Esophagus (tissue), 2 donors: ENCODE results near the gene IGF1. TPM values are rescaled to one million over a fixed set of nuclear protein-coding genes. Genes with fewer than 3 reads are reported as not detected.
"Not testable (repeated sequence)": the region's sequence is repeated elsewhere in the genome, so short reads cannot be mapped to it uniquely, and the experiment has no call there.

ENCODE experiments used
- H3K27ac ChIP-seq, 2 donors: one replicate each; pipeline ENCODE4 v1.5.1; 2013; ENCODE audit warnings: low read depth in 2 of 2, mild to moderate bottlenecking in 2 of 2, inconsistent platforms in 1 of 2, low read length in 1 of 2, moderate library complexity in 1 of 2
- H3K27me3 ChIP-seq, 2 donors: one replicate each; pipeline ENCODE4 v1.6.1; 2013; ENCODE audit warnings: low read length in 2 of 2, control low read depth in 1 of 2, mild to moderate bottlenecking in 1 of 2; ENCODE audit not compliant: insufficient read depth in 2 of 2, control insufficient read depth in 1 of 2
- H3K36me3 ChIP-seq, 2 donors: one replicate each; pipeline ENCODE4 v1.6.1; 2013; ENCODE audit warnings: low read length in 1 of 2; ENCODE audit not compliant: control insufficient read depth in 2 of 2, insufficient read depth in 2 of 2
- H3K4me1 ChIP-seq, 2 donors: one replicate each; pipeline ENCODE4 v1.6.1; 2013; ENCODE audit warnings: low read length in 1 of 2; ENCODE audit not compliant: control insufficient read depth in 2 of 2, insufficient read depth in 2 of 2
- H3K4me3 ChIP-seq, 2 donors: one replicate each; pipeline ENCODE4 v1.5.1; 2013; ENCODE audit warnings: low read length in 2 of 2, mild to moderate bottlenecking in 2 of 2, low read depth in 1 of 2, moderate library complexity in 1 of 2
- H3K9me3 ChIP-seq, 2 donors: one replicate each; pipeline ENCODE4 v1.6.1; 2013; ENCODE audit warnings: mild to moderate bottlenecking in 2 of 2, low read depth in 1 of 2, low read length in 1 of 2, moderate library complexity in 1 of 2; ENCODE audit not compliant: control insufficient read depth in 2 of 2, insufficient read depth in 1 of 2
- WGBS, 2 donors: extraction: QIAGEN DNeasy Blood & Tissue Kit; methylation state at CpG; one replicate each; pipeline ENCODE4 v1.1.7; 2013; 5-methylcytosine and 5-hydroxymethylcytosine counted together
- polyA plus RNA-seq, 2 donors: library from polyadenylated mRNA; stranded (reverse); fragments of 200-250 nt; gene quantifications; one replicate each; pipeline ENCODE4 v1.2.3, GENCODE V29; 2013
- donor health status: healthy with polysubstance abuse.
- donor health status: Bipolar disorder and iron deficiency.

IGF1 gene
- polyA plus RNA-seq, 2 donors: 0.56 to 0.90 TPM

DNA sequence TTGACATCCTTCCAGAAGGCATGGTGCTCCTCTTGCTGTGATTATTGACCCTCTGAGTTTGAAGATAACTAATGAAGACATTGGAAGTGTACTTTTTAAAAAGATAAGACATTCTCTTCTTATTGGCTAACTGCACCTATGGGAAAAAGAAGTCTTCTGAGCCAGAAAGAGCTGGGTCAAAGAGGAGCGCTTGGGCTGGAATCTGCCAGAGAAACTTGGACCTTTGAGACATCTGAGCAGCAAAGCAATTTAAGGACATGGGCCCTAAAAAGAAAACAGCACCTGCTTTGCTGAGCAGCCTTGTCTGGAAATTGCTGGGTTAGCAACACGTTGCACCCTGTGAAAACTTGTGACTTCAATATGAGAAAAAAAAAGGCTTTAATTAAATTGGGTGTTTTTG lies 27.8 kb downstream of the IGF1 start:
- Histone ChIP-seq H3K4me3 (no peak overlapping the region), H3K27ac (no peak overlapping the region), H3K4me1 (peaks cover 0 to 3% of the 10 kb centered on the region in 2 donors), H3K36me3 (no peaks in the 10 kb centered on the region), H3K27me3 (no peaks in the 10 kb centered on the region), H3K9me3 (no peaks in the 10 kb centered on the region)
- WGBS, 2 donors: 87 to 90% methylated on average over 2 of the region's 2 CpGs

DNA sequence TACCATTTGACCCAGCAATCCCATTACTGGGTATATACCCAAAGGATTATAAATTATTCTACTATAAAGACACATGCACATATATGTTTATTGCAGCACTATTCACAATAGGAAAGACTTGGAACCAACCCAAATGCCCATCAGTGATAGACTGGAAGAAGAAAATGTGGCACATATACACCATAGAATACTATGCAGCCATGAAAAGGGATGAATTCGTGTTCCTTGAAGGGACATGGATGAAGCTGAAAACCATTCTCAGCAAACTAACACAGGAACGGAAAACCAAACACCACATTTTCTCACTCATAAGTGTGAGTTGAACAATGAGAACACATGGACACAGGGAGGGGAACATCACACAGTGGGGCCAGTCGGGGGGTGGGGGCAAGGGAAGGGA lies 31.3 kb downstream of the IGF1 start:
- not testable (repeated sequence) for H3K27ac ChIP-seq, H3K36me3 ChIP-seq, H3K27me3 ChIP-seq, H3K4me1 ChIP-seq, H3K9me3 ChIP-seq, H3K4me3 ChIP-seq
- 91 to 93% methylated on average over 3 of the region's 3 CpGs for WGBS, 2 donors

DNA sequence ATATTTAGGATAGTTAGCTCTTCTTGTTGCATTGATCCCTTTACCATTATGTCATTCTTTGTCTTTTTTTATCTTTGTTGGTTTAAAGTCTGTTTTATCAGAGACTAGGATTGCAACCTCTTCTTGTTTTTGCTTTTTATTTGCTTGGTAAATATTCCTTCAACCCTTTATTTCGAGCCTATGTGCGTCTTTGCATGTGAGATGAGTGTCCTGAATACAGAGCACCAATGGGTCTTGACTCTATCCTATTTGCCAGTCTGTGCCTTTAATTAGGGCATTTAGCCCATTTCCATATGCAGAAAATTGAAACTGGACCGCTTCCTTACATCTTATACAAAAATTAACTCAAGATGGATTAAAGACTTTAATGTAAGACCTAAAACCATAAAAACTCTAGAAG lies 32.9 kb downstream of the IGF1 start:
- not testable (repeated sequence) for H3K9me3 ChIP-seq, H3K27me3 ChIP-seq, H3K4me1 ChIP-seq, H3K27ac ChIP-seq, H3K4me3 ChIP-seq, H3K36me3 ChIP-seq
- 75 to 83% methylated on average over 3 of the region's 3 CpGs for WGBS, 2 donors

DNA sequence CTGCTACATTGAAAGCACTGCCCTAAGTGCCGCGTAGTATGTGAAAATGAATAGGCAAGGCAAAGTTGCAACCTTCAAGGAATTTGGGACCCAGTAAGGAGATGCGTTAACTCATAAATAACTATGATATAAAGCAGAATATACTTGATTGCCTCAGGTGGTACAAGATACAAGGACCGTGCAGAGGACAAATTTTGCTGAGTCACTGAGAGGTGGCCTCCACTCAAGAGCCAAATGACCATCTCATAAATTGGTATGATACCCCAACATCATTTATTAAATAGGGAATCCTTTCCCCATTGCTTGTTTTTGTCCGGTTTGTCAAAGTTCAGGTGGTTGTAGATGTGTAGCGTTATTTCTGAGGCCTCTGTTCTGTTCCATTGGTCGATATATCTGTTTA lies 35.7 kb downstream of the IGF1 start:
- Histone ChIP-seq H3K27ac (no peak overlapping the region), H3K9me3 (no peaks in the 10 kb centered on the region), H3K4me1 (no peaks in the 10 kb centered on the region), H3K36me3 (no peaks in the 10 kb centered on the region), H3K4me3 (no peak overlapping the region), H3K27me3 (no peaks in the 10 kb centered on the region)
- WGBS, 2 donors: 87 to 88% methylated on average over 7 of the region's 7 CpGs

DNA sequence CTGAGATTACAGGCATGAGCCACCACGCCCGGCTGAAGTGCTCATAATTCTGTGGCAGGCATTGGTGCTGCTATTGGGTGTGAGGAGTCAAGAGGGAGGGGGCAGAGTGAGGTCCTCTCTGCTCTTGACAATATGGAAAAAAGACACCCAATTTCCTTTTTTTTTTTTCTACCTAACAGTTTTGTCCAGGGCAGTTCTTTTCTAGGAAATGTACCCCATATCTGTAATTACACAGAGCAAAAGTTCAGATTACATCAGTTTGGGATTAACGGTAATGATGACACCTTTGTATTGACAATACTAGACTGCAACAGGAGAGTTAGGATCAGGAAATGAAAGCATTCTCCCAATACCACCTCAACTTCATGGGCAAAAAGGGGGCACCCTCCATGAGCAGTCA lies 36.3 kb downstream of the IGF1 start:
- no peaks in the 10 kb centered on the region for H3K4me1 ChIP-seq
- no peak overlapping the region for H3K4me3 ChIP-seq
- no peaks in the 10 kb centered on the region for H3K9me3 ChIP-seq
- 94 to 95% methylated on average over 3 of the region's 3 CpGs for WGBS, 2 donors
- H3K36me3 ChIP-seq: no peaks in the 10 kb centered on the region
- no peaks in the 10 kb centered on the region for H3K27me3 ChIP-seq
- no peak overlapping the region for H3K27ac ChIP-seq

DNA sequence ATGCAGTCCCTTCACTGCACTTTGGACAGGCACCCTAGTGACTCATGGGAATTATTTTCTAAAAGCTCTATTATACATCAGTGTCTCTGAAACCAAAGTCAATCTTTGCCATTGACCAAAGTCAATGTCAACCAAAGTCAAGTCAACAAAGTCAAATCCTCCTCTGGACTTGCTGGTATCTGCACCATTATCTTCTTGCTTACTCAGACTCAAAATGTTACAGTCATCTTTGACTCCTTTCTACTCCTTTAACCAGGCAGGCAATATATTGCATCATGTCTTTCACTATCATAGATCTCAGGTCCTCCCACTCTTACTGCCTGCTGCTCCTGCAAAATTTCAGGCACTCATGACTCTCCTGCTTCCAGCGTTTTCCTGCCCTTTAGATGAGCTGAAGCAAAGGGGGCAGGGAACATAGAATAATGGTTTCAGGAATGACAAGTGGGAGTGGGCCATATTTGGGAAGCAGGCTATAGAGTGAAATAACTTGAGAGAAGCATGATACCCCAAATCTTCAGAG lies 39.2 kb downstream of the IGF1 start:
- Histone ChIP-seq H3K36me3 (no peaks in the 10 kb centered on the region), H3K27me3 (no peaks in the 10 kb centered on the region), H3K9me3 (no peaks in the 10 kb centered on the region), H3K27ac (no peak overlapping the region), H3K4me3 (no peak overlapping the region), H3K4me1 (no peaks in the 10 kb centered on the region)
- WGBS, 2 donors: 84 to 91% methylated on average over 1 of the region's 1 CpG

DNA sequence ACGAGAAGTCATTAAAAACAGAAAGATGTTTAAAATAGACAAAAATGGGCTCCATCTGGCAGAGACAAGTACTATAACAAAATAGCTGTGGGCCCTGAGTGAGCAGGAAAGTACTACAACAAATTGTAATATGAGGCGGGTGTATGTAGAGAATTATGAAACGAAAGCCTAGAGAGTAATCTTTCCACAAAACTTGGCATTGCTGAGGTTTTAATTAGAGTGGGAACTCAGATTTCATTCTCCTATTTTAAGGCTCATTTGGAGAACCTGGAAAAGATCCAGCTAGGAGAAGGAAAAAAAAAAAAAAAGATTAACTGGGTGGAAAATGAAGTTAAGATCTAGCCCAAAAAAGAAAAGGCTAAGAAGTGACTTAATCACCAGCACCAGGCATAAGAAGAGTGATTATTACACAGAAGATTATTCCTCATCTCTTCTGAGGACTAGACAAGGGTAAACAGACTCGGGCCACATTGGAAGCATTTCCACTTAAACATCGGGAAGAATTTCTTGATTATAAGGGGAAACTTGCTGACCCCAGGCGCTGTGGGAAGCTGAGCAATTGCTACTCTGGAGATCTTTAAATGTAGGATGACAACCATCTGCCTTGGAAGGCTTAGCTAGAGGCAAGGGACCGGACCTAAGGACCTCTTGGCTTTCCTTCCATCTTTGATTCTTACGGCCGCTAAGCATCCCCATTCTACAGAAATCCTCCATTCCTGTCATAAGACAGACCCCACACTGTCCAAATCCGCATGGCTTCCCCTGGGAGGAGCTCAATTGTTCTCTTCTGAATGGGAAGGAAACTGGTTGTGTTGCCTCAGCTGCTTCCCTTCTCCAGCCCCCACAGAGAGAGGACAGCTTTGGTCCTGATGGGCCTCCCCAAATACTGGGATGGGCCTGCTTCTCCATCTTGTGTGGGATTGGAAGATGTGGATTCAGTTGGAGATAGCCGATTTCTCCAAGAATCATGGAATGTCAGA lies 40.6 kb downstream of the IGF1 start:
- H3K27ac ChIP-seq: no peak overlapping the region
- no peak overlapping the region for H3K4me3 ChIP-seq
- 61 to 74% methylated on average over 11 of the region's 11 CpGs for WGBS, 2 donors
- no peaks in the 10 kb centered on the region for H3K36me3 ChIP-seq
- H3K9me3 ChIP-seq: no peaks in the 10 kb centered on the region
- H3K27me3 ChIP-seq: no peaks in the 10 kb centered on the region
- no peaks in the 10 kb centered on the region for H3K4me1 ChIP-seq

DNA sequence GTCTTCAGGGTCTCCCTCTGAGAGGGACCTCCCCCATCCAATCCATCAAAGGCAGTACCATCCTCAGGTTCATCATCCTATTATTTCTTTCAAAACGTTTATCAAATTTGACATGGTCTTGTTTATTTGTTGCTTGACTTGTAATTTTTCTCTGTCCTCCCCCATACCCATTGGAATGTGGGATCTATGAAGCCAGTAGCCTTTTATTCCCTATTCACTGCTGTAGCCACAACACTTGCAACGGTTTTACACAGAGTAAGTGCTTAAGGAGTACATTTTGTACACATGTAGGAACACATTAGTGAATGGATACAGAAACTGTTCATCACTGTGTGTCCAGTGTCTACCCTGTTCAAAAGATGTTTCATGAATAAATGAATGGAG lies 41.5 kb downstream of the IGF1 start:
- Histone ChIP-seq H3K36me3 (no peaks in the 10 kb centered on the region), H3K4me1 (no peaks in the 10 kb centered on the region), H3K9me3 (no peaks in the 10 kb centered on the region), H3K27ac (no peak overlapping the region), H3K4me3 (no peak overlapping the region), H3K27me3 (no peaks in the 10 kb centered on the region)
- 54 to 58% methylated on average over 2 of the region's 2 CpGs for WGBS, 2 donors

DNA sequence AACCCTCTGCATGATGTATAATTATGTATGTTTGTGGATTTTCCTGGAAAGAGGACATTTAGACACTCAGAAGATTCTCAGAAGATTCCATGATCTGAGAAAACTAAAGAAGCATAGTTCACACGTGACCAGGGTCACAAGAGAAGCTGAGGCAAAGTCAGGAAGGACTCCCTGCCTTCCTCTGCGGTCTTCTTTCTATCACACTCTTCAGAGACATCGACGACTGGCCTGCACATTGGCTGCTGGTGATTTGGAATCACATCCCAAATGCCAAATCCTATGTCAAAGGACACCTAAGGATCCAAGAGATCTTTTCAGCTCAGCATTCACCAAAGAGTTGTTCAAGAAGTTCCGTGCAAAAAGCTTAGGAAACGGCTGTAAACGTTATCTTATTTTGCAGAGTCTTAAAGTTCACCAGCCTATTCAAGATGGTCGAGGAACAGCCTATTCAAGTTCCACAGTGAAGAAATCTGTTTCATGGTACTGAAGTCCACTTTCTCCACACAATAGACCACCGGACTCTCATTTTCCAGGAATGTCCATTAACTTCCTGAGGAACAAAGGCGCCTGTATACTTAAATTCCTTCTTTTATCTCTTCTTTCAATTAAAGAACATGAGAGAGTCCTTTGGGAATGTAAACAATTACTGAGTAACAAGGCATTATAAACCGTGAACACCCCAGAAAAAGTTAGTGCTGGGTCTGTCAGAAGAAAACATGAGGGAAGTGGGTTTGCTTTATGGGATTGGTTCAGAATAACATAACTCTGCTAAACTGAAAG lies 42.1 kb downstream of the IGF1 start:
- Histone ChIP-seq H3K9me3 (no peaks in the 10 kb centered on the region), H3K27ac (no peak overlapping the region), H3K4me1 (no peaks in the 10 kb centered on the region), H3K27me3 (no peaks in the 10 kb centered on the region), H3K36me3 (no peaks in the 10 kb centered on the region), H3K4me3 (no peak overlapping the region)
- 68 to 77% methylated on average over 11 of the region's 11 CpGs for WGBS, 2 donors
